Measurements from ENCODE around the gene EPS15. TPM values are rescaled to one million over a fixed set of nuclear protein-coding genes. Genes with fewer than 3 reads are reported as not detected.

The EPS15 gene
- total and polyA plus RNA-seq, 9 of the 15 experiments (the other 6 are each of a cell fraction or from before 2014, with no cell fraction given), result 23.1 to 69.0 (median 41.7) TPM

GRCh38 chr1:51519865-51520699, 1.0 kb upstream of the EPS15 start (continued):
- TF ChIP-seq GABPA (tag; conservative IDR thresholded peaks at IDR 0.05; ENCODE audit: low read depth) (no peak), GATAD2A (IDR thresholded peaks at IDR 0.05) (peak; percentile 56; the same call in 1 of the 2 replicates), GMEB1 (CRISPR knock-in tag; IDR thresholded peaks at IDR 0.05) (peak; percentile 19; the same call in 1 of the 2 replicates), MEF2A (IDR thresholded peaks at IDR 0.05; ENCODE audit: control insufficient read depth, low read depth, low read length) (0 out of 2 replicates have a peak, but pooled peaks have one; percentile 32), TEAD4 (IDR thresholded peaks at IDR 0.05; ENCODE audit: low read length) (peak; percentile 77), TEAD4 (CRISPR knock-in tag; IDR thresholded peaks at IDR 0.05; ENCODE audit: borderline replicate concordance) (no peak), BACH1 (tag; IDR thresholded peaks at IDR 0.05) (no peak; the same call in none of the 2 replicates), NFE2L1 (tag; IDR thresholded peaks at IDR 0.05; ENCODE audit: borderline replicate concordance, low read depth) (no peak), POLR2AphosphoS5 (IDR thresholded peaks at IDR 0.05; ENCODE audit: control insufficient read depth, insufficient read depth, low read depth, low read length) (peak; percentile 84; the same call in 1 of the 2 replicates), MCM2 (IDR thresholded peaks at IDR 0.05; ENCODE audit: low read depth) (peak; percentile 13; the same call in 1 of the 2 replicates), NFRKB (IDR thresholded peaks at IDR 0.05; ENCODE audit: low read depth) (no peak; the same call in 1 of the 2 replicates), LARP7 (IDR thresholded peaks at IDR 0.05) (no peak), BRD4 (IDR thresholded peaks at IDR 0.05) (peak; percentile 20; the same call in 1 of the 2 replicates), LCOR (CRISPR knock-in tag; IDR thresholded peaks at IDR 0.05) (peak; percentile 69; the same call in 1 of the 2 replicates), ZBTB11 (CRISPR knock-in tag; IDR thresholded peaks at IDR 0.05) (peak in 1 of 3 experiments; percentile 60; a peak in 1 of 6 replicates), ZBTB8A (IDR thresholded peaks at IDR 0.05; ENCODE audit: partially characterized antibody) (no peak), CEBPG (CRISPR knock-in tag; IDR thresholded peaks at IDR 0.05) (no peak), CEBPG (tag; conservative IDR thresholded peaks at IDR 0.05 in 1 of 2, IDR thresholded peaks at IDR 0.05 in 1 of 2) (no peak), MAFG (tag; conservative IDR thresholded peaks at IDR 0.05) (peak; percentile 85), SMARCC2 (IDR thresholded peaks at IDR 0.05; ENCODE audit: low read depth) (peak; percentile 74; the same call in 1 of the 2 replicates), BCL6 (CRISPR knock-in tag; IDR thresholded peaks at IDR 0.05) (peak; percentile 57; the same call in 1 of the 2 replicates), EGR1 (conservative IDR thresholded peaks at IDR 0.05) (peak; percentile 13; the same call in 1 of the 2 replicates)

Data from K562 (cell line).